A549 (cell line): Measurements from ENCODE around the gene FGGY. TPM values are rescaled to one million over a fixed set of nuclear protein-coding genes. Genes with fewer than 3 reads are reported as not detected.

Source experiments
- ATAC-seq, 2 experiments: fragments of 200-7000 bp in 1 of 2; fragments of >200 bp in 1 of 2; cut with Nextera tagmentation in 1 of 2; cut with Tn5 transposase in 1 of 2; 3 replicates each; pipeline versions ENCODE4 v1.8.0 to v1.9.1; 2018 to 2020; ENCODE audit warnings: mild to moderate bottlenecking in 1 of 2, moderate library complexity in 1 of 2
- CTCF ChIA-PET: fragments of 300-600 bp; sonication (Branson Sonifier 250); formaldehyde crosslinking; extraction: SDS; loops from one replicate; lab custom pipeline; 2021; ENCODE audit warnings: antibody characterized with exemption, inconsistent platforms; lab: Yijun Ruan, JAX
- POLR2A ChIA-PET: fragments of 350-600 bp; formaldehyde crosslinking; extraction: SDS; loops from one replicate; lab custom pipeline; 2021; ENCODE audit warnings: antibody characterized with exemption, inconsistent platforms; lab: Yijun Ruan, JAX
- DNase-seq, 2 experiments: peaks; one replicate each; pipeline versions ENCODE4 v3.0.0 to v3.0.0-alpha.2; 2011 to 2016; ENCODE audit warnings: low read depth in 1 of 2, low spot score in 1 of 2
- FAIRE-seq: peaks from 2 replicates; lab custom pipeline; 2011; peaks lifted over from hg19 to GRCh38; lab: Jason Lieb, UNC
- H3K27ac ChIP-seq, 2 experiments: fragments of >200 bp; sonication (Bioruptor Twin); formaldehyde crosslinking; 3 replicates each; pipeline ENCODE4 v1.5.1; 2016 to 2017
- H3K4me1 ChIP-seq: fragments of >200 bp; sonication (Bioruptor Twin); formaldehyde crosslinking; 3 replicates; pipeline ENCODE4 v1.6.1; 2016
- H3K4me2 ChIP-seq: fragments of >200 bp; sonication (Bioruptor Twin); formaldehyde crosslinking; 3 replicates; pipeline ENCODE4 v1.6.1; 2016
- H3K4me3 ChIP-seq: fragments of >200 bp; sonication (Bioruptor Twin); formaldehyde crosslinking; 3 replicates; pipeline ENCODE4 v1.5.1; 2016
- H3K9me3 ChIP-seq: fragments of >200 bp; sonication (Bioruptor Twin); formaldehyde crosslinking; 3 replicates; pipeline ENCODE4 v1.6.1; 2016
- CBX2 ChIP-seq: fragments of 200-600 bp; sonication (generic); IDR thresholded peaks from 2 replicates; pipeline ENCODE4 v1.6.1; 2016; ENCODE audit warnings: low read depth, mild to moderate bottlenecking, borderline replicate concordance
- CBX8 ChIP-seq: fragments of 200-600 bp; sonication (generic); IDR thresholded peaks from 2 replicates; pipeline ENCODE4 v1.6.1; 2016
- CHD2 ChIP-seq: fragments of 150-350 bp; IDR thresholded peaks from 2 replicates; pipeline ENCODE4 v1.6.1; 2014; ENCODE audit warnings: low read length; ENCODE audit not compliant: partially characterized antibody
- CHD4 ChIP-seq: fragments of 200-600 bp; sonication (generic); IDR thresholded peaks from 2 replicates; pipeline ENCODE4 v1.6.1; 2016; ENCODE audit warnings: antibody characterized with exemption, mild to moderate bottlenecking, borderline replicate concordance
- CTCF ChIP-seq: fragments of >200 bp; sonication (Bioruptor Twin); formaldehyde crosslinking; IDR thresholded peaks from 3 replicates; pipeline ENCODE4 v1.5.1; 2016
- EHF ChIP-seq: fragments of 250-450 bp; sonication (Bioruptor Pico); IDR thresholded peaks from 2 replicates; pipeline ENCODE4 v1.5.0; 2020; ENCODE audit warnings: mild to moderate bottlenecking
- FOSL2 ChIP-seq, 2 experiments: fragments of 450-650 bp in 1 of 2; fragments of >200 bp in 1 of 2; sonication (Bioruptor Twin) in 1 of 2; formaldehyde crosslinking; IDR thresholded peaks; 2 replicates each; pipeline versions ENCODE4 v1.5.0 to v1.6.1; 2016 to 2020; ENCODE audit warnings: mild to moderate bottlenecking in 1 of 2, moderate library complexity in 1 of 2
- FOXS1 ChIP-seq: fragments of 250-450 bp; sonication (Bioruptor Pico); IDR thresholded peaks from 2 replicates; pipeline ENCODE4 v1.5.0; 2020; ENCODE audit warnings: mild to moderate bottlenecking, moderate library complexity
- HDAC2 ChIP-seq: fragments of 200-600 bp; sonication (generic); IDR thresholded peaks from 2 replicates; pipeline ENCODE4 v1.6.1; 2016
- HEYL ChIP-seq: fragments of 250-450 bp; sonication (Bioruptor Pico); IDR thresholded peaks from 2 replicates; pipeline ENCODE4 v1.8.0; 2021; ENCODE audit warnings: mild to moderate bottlenecking, moderate library complexity
- HOXB5 ChIP-seq: fragments of 250-450 bp; sonication (Bioruptor Pico); IDR thresholded peaks from 2 replicates; pipeline ENCODE4 v1.5.0; 2020; ENCODE audit warnings: mild to moderate bottlenecking, moderate library complexity
- JUN ChIP-seq, 2 experiments: fragments of >200 bp; sonication (Bioruptor Twin); formaldehyde crosslinking; IDR thresholded peaks; 2 replicates in 1 of 2; 3 replicates in 1 of 2; pipeline ENCODE4 v1.6.1; 2016 to 2017
- MAZ ChIP-seq: fragments of 150-350 bp; IDR thresholded peaks from 2 replicates; pipeline ENCODE4 v1.6.1; 2014; ENCODE audit warnings: antibody characterized with exemption, low read depth, low read length, borderline replicate concordance
- NR3C1 ChIP-seq: fragments of >200 bp; sonication (Bioruptor Twin); formaldehyde crosslinking; IDR thresholded peaks from 3 replicates; pipeline ENCODE4 v1.6.1; 2017
- RAD21 ChIP-seq, 2 experiments: fragments of >200 bp in 1 of 2; sonication (Bioruptor Twin) in 1 of 2; formaldehyde crosslinking in 1 of 2; IDR thresholded peaks in 1 of 2; conservative IDR thresholded peaks in 1 of 2; 2 replicates in 1 of 2; 3 replicates in 1 of 2; pipeline ENCODE4 v1.6.1; 2012 to 2018; ENCODE audit warnings: inconsistent platforms in 1 of 2
- REST ChIP-seq: fragments of 200-600 bp; sonication (generic); IDR thresholded peaks from 2 replicates; pipeline ENCODE4 v1.6.1; 2016; ENCODE audit warnings: antibody characterized with exemption, mild to moderate bottlenecking, moderate library complexity
- RFX5 ChIP-seq: fragments of 450-650 bp; IDR thresholded peaks from 2 replicates; pipeline ENCODE4 v1.7.1; 2014; ENCODE audit warnings: antibody characterized with exemption, mild to moderate bottlenecking, moderate library complexity
- SREBF2 ChIP-seq: fragments of 450-650 bp; IDR thresholded peaks from 2 replicates; pipeline ENCODE4 v1.6.1; 2014; ENCODE audit warnings: mild to moderate bottlenecking, moderate library complexity
- ZSCAN20 ChIP-seq: fragments of 250-450 bp; sonication (Bioruptor Pico); IDR thresholded peaks from 2 replicates; pipeline ENCODE4 v1.8.0; 2022; ENCODE audit warnings: mild to moderate bottlenecking, moderate library complexity
- WGBS: methylation state at CpG from one replicate; pipeline ENCODE4 v1.1.6; 2017; ENCODE audit errors: missing lambda C conversion rate; 5-methylcytosine and 5-hydroxymethylcytosine counted together
- polyA plus RNA-seq, 4 experiments: library from polyadenylated mRNA; depleted of rRNA in 3 of 4; stranded (reverse); fragments of >200 nt; fragmentation: RNase III in 1 of 4; extraction: RNeasy Plus Mini Kit Qiagen cat#74134 plus additional on column Dnase treatment in 1 of 4; gene quantifications; 2 replicates in 3 of 4; 3 replicates in 1 of 4; pipeline ENCODE4 v1.2.3, GENCODE V29; 2011 to 2017
- TF ChIP-seq, protein P1 (sequence below): fragments of 450-650 bp; IDR thresholded peaks from 2 replicates; pipeline ENCODE4 v1.6.1; 2014; ENCODE audit warnings: antibody characterized with exemption

The FGGY gene
- polyA plus RNA-seq, 2 of the 4 experiments (the other 2 are of a cell fraction), result 2.9 to 4.8 TPM

- 82% methylated on average over 6 of the region's 6 CpGs for WGBS
- FAIRE-seq, result no peak
Measured at GRCh38 chr1:59419361-59420140, 122.7 kb downstream of the FGGY start.

DNA sequence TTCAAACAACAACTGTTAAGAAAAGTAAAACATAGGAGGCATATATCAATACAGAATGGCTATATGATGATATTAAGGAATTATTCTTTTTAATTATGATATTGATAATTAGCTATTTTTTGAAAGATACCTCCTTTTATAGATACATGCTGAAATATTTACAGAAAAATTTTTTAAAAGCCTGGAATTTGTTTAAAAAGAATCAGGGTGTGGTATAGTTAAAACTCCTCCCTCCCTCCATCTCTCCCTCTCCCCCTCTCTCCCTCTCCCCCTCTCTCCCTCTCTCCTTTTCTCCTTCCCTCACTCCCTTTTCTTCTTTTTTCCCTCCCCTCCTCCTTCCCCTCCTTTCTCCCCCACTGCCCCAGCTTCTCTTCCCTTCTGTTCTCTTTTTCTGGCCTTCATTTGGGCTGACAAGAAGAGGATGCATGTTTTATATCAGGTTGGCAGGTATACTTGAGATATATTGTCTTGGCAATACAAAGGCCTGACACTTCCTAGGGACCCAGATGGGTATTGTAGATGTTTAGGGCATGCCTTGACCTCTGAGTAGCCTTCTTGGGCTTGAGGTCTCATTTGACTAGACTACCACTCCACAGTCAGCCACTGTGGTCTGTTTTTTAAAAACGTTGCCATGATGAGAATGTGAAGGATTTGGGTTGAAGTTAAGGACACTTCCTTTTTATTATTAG, 124.5 kb downstream of the FGGY start:
- no peak overlapping the region for H3K4me2 ChIP-seq
- no peak for DNase-seq
- 45% methylated on average over 1 of the region's 1 CpG for WGBS
- POLR2A ChIA-PET, result no interaction called here
- H3K4me1 ChIP-seq, result peaks cover 9% of the 10 kb centered on the region; the same call in 2 of the 3 replicates
- TF ChIP-seq HOXB5 (CRISPR knock-in tag), result no peak
- no peak for TF ChIP-seq CBX8
- no peak for TF ChIP-seq JUN (IDR thresholded peaks at IDR 0.05)
- TF ChIP-seq MAZ, result no peak
- H3K4me3 ChIP-seq, result no peak overlapping the region
- FAIRE-seq, result no peak
- no peak for ATAC-seq
- H3K27ac ChIP-seq, result no peak overlapping the region
- H3K9me3 ChIP-seq, result no peaks in the 10 kb centered on the region
- CTCF ChIA-PET, result interaction anchor here (0.9 kb wide), 1 partner anchor 8 kb away, joined by 3 read pairs; no protein-coding TSS in a partner anchor

More at GRCh38 chr1:59419361-59420140, 122.7 kb downstream of the FGGY start:
- Histone ChIP-seq H3K4me3 (no peak overlapping the region), H3K4me2 (no peak overlapping the region), H3K9me3 (no peaks in the 10 kb centered on the region), H3K27ac (no peak overlapping the region), H3K4me1 (peaks cover 7% of the 10 kb centered on the region; the same call in 1 of the 3 replicates)
- ATAC-seq, result no peak
- no peak for TF ChIP-seq SREBF2
- TF ChIP-seq EHF, result no peak
- TF ChIP-seq HDAC2, result no peak
- TF ChIP-seq REST, result no peak
- no peak for TF ChIP-seq CHD2
- TF ChIP-seq FOXS1, result no peak
- ChIA-PET POLR2A (no interaction called here), CTCF (no interaction called here)
- DNase-seq, result no peak

GRCh38 chr1:59422921-59423575, 126.2 kb downstream of the FGGY start:
- Histone ChIP-seq H3K4me2 (no peak overlapping the region), H3K4me1 (peaks cover 23% of the 10 kb centered on the region), H3K9me3 (no peaks in the 10 kb centered on the region), H3K27ac (peak overlapping the region in 1 of 2 experiments; percentile 43; a peak in 1 of 6 replicates), H3K4me3 (no peak overlapping the region)
- ATAC-seq, result no peak; a peak in 1 of 6 replicates
- no peak for DNase-seq
- WGBS, result 65% methylated on average over 6 of the region's 6 CpGs
- POLR2A ChIA-PET, result no interaction called here
- FAIRE-seq, result no peak
- CTCF ChIA-PET, result no interaction called here
- TF ChIP-seq REST (no peak), NR3C1 (no peak), CHD4 (no peak), RAD21 (conservative IDR thresholded peaks at IDR 0.05 in 1 of 2, IDR thresholded peaks at IDR 0.05 in 1 of 2) (no peak), SREBF2 (no peak), FOXS1 (no peak), ZSCAN20 (CRISPR knock-in tag) (no peak), RFX5 (no peak), HEYL (no peak), CTCF (no peak), CBX2 (no peak), FOSL2 (IDR thresholded peaks at IDR 0.05) (no peak), FOSL2 (CRISPR knock-in tag; IDR thresholded peaks at IDR 0.05) (no peak)
- TF ChIP-seq, protein P1, sequence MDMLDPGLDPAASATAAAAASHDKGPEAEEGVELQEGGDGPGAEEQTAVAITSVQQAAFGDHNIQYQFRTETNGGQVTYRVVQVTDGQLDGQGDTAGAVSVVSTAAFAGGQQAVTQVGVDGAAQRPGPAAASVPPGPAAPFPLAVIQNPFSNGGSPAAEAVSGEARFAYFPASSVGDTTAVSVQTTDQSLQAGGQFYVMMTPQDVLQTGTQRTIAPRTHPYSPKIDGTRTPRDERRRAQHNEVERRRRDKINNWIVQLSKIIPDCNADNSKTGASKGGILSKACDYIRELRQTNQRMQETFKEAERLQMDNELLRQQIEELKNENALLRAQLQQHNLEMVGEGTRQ, result no peak
